ENCODE measurements around the gene SCNN1A.
A peak's percentile ranks its signal among the peaks of the same experiment; 100 is the strongest.

SCNN1A gene

DNA sequence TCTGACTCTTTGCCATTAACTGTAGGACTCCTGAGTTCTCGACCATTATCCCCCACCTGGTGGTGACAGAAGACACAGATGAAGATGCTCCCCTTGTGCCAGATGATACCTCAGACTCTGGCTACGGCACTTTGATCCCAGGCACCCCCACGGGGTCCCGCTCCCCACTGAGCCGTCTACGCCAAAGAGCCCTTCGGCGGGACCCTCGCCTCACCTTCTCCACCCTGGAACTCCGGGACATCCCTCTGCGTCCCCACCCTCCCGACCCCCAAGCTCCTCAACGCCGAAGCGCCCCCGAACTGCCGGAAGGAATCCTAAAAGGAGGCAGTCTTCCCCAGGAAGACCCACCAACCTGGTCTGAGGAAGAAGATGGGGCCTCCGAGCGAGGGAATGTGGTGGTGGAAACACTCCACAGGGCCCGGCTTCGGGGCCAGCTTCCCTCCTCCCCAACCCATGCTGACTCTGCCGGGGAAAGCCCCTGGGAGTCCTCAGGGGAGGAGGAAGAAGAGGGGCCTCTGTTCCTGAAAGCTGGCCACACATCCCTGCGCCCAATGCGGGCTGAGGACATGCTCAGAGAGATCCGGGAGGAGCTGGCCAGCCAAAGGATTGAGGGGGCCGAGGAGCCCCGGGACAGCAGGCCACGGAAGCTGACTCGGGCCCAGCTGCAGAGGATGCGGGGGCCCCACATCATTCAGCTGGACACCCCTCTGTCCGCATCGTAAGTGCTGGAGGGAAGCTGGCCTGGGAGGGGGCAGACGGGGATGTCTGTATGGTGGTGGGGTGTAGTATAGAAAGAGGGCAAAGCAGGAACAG, 47.9 kb downstream of the SCNN1A start:
- Mint-ChIP-seq H3K4me1 (peaks cover 48% of the 10 kb centered on the region), H3K27me3 (no peaks in the 10 kb centered on the region), H3K36me3 (ENCODE audit: insufficient read depth) (peaks cover 47% of the 10 kb centered on the region), H3K27ac (ENCODE audit: low read depth) (no peak overlapping the region), H3K4me3 (no peak overlapping the region), H3K9me3 (no peaks in the 10 kb centered on the region)
- ATAC-seq (replicated peaks; ENCODE audit: extremely low read depth, poor library complexity, severe bottlenecking) = no peak
- DNase-seq (ENCODE audit: low spot score in 2 of 2) = no peak

DNA sequence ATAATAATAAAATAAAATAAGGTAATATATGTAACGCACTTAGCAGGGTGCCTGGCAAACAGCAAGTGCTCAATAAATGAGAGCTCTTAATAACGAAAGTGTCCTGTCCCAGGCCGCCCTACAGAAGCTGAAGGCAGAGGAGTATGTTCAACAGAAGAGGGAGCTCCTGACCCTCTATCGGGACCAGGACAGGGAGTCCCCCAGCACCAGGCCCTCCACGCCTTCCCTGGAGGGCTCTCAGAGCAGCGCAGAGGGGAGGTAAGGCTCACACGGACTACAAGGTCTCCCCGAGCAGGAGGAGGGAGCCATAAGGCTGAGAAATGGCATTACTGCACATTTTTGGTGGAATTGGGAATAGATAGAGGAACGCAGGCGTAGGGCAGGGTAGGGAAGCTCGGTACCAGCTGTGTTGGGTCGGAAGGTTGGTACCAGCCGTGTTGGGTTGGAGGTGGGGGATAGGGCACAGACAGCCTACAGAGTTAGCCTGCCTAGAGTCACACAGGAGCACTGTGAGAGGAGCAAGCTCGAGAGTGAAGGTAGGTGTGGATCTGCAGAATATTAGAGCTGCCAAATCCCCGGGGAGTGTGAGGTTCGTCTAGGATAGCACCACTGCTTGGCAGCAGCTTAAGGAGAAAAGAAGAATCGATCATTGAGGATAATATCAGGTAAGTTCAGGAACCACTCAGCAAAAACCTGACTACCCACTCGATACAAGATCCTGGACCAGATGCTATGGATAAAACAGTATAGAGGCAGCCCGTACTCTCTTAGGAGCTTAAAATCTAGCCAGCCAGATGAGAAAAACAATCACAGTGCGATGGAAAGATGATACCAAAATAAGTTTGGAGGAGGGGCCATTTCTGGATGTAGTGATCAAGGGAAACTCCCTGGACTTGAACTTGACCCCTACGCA, 48.8 kb downstream of the SCNN1A start:
- no peak for ATAC-seq (replicated peaks; ENCODE audit: extremely low read depth, poor library complexity, severe bottlenecking)
- Mint-ChIP-seq H3K27me3 (no peaks in the 10 kb centered on the region), H3K9me3 (no peaks in the 10 kb centered on the region), H3K27ac (ENCODE audit: low read depth) (peak overlapping the region; percentile 84), H3K36me3 (ENCODE audit: insufficient read depth) (peaks cover 38% of the 10 kb centered on the region), H3K4me1 (peaks cover 50% of the 10 kb centered on the region), H3K4me3 (no peak overlapping the region)
- no peak for DNase-seq (ENCODE audit: low spot score in 2 of 2)

DNA sequence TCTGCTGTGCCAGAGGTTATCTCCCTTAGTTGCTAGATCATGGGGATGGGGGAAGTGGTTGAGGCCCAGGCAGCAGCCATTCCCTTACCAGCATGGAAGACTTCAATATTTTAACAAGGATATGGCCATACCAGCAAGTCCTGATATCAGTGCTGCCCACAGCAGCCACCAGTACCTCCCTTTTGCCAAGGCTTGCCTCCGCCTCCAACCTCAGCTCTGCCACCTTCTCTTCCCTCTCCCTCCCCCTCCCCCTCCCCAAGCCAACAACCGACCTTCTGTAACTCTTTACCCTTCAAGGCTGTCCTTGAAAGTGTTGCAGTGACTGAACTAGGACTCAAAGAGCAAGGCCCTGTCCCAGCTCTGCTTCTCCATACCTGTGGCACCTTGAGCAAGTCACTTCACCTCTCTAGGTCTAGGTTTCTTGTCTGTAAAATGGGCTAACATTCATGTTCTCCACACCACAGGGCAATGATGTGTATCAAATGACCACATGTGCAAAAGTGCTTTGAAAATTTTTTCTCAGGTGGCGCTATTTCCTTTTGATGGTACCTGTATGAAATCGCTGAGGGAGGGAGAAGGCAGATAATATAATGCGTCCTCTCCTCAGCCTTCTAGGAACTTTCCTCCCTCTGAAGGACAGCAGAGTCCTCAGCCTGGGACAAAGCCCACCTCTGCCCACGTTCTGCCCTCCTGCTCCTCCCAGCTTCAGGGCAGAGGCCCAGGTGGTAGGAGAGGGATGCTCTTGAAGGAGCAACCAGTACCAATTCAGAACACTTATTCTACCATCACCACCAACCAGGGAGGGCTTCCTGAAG, 50.2 kb downstream of the SCNN1A start:
- Mint-ChIP-seq H3K4me3 (peak overlapping the region; percentile 65), H3K27me3 (no peaks in the 10 kb centered on the region), H3K9me3 (no peaks in the 10 kb centered on the region), H3K27ac (ENCODE audit: low read depth) (peak overlapping the region; percentile 90), H3K36me3 (ENCODE audit: insufficient read depth) (peaks cover 26% of the 10 kb centered on the region), H3K4me1 (peaks cover 45% of the 10 kb centered on the region)
- no peak for DNase-seq (ENCODE audit: low spot score in 2 of 2)
- ATAC-seq (replicated peaks; ENCODE audit: extremely low read depth, poor library complexity, severe bottlenecking) = no peak

DNA sequence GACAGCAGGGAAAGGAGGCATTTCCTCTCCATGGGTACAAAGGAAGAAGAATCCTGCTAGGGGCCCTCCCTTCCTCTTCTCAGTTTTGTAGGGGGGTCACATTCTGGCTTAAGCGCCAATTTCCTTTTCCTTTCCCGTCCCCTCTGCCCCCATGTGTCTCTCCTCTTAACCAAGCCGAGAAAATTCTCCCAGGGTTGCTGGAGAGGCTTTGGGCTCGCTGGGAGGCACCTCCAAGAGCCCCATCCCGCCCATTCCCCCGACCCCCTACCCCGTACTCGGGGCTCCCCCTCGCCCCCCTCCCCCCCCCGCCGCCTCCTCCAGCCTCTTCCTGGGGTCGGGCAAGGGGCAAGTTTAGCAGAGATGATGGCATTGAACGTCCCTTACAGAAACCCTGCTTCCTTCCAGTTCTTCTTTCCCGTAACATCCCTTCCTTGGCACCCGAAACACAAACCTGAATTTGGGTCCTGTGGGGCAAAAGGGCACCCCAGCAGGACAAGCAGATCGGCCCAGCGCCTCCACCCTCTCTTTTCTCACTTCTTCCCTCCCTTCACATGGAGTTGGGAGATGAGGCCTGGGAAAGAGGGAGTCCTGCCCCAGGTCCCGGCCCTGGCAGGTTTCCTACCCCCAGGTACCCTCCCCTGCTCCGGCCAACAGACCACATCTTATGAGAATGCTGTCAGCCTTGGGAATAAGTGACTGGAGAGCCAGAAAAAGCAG, 51.2 kb downstream of the SCNN1A start:
- ATAC-seq (replicated peaks; ENCODE audit: extremely low read depth, poor library complexity, severe bottlenecking) (peak; percentile 16), DNase-seq (ENCODE audit: low spot score in 2 of 2) (no peak)
- peaks cover 51% of the 10 kb centered on the region for H3K4me1 Mint-ChIP-seq
- H3K36me3 Mint-ChIP-seq (ENCODE audit: insufficient read depth) = peaks cover 19% of the 10 kb centered on the region
- no peaks in the 10 kb centered on the region for H3K27me3 Mint-ChIP-seq
- peak overlapping the region; percentile 75 for H3K4me3 Mint-ChIP-seq
- H3K27ac Mint-ChIP-seq (ENCODE audit: low read depth) = peak overlapping the region; percentile 90
- no peaks in the 10 kb centered on the region for H3K9me3 Mint-ChIP-seq

DNA sequence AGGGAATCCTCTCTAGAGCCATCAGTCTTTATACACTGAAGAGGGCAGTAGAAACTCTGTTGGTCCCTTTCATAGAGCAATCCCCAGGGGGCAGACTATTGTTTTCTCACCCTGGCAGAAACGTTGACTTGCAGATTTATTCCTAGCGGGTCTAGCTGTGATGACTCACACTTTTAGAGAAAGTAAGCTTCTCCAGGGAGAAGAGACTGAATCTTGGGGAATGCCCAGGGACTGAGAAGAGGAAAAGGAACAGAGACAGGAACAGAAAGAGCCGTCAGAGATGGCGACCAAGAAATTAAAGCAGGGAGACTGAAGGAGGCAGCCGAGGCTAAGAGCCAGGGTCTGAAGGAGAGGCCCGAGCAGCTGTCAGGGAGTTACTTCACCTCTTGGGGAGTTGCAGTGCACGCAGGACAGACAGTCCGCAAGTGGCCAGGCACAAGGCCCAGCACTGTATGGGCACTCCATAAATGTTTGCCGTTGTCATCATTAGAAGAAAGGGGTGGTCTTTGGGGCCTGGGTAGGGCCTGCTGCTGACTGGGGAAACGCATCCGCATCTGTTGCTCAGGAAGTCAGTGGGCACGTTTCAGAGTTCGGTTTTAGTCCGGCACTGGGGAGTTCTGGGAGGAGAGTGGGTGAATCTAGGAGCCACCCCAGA, 51.9 kb downstream of the SCNN1A start:
- Mint-ChIP-seq H3K36me3 (ENCODE audit: insufficient read depth) (peaks cover 14% of the 10 kb centered on the region), H3K27ac (ENCODE audit: low read depth) (peak overlapping the region; percentile 90), H3K4me3 (peak overlapping the region; percentile 75), H3K4me1 (peaks cover 58% of the 10 kb centered on the region), H3K9me3 (no peaks in the 10 kb centered on the region), H3K27me3 (no peaks in the 10 kb centered on the region)
- peak; percentile 78 for ATAC-seq (replicated peaks; ENCODE audit: extremely low read depth, poor library complexity, severe bottlenecking)
- peak in 1 of 2 donors; percentile 33 for DNase-seq (ENCODE audit: low spot score in 2 of 2)

DNA sequence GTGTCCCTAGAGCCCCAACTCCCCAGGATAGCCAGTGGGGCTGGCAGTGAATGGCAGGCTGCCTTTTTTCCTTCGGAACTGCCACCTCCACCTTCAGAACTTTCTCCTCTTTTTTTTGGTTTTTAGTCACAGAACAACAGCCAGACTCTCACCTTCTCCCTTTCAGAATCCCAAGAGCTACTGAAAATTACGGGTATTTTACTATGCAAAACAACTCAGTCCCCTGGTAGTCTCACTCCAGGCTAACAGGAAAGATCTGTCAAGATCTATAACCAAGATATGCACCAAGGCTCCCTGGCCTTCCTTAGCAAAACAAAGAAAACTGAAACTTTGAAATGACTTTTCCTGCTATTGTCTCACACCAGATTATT, 52.4 kb downstream of the SCNN1A start:
- DNase-seq (ENCODE audit: low spot score in 2 of 2) = no peak
- peak overlapping the region; percentile 90 for H3K27ac Mint-ChIP-seq (ENCODE audit: low read depth)
- no peaks in the 10 kb centered on the region for H3K27me3 Mint-ChIP-seq
- peak overlapping the region; percentile 75 for H3K4me3 Mint-ChIP-seq
- no peak for ATAC-seq (replicated peaks; ENCODE audit: extremely low read depth, poor library complexity, severe bottlenecking)
- H3K9me3 Mint-ChIP-seq = no peaks in the 10 kb centered on the region
- H3K36me3 Mint-ChIP-seq (ENCODE audit: insufficient read depth) = peaks cover 9% of the 10 kb centered on the region
- H3K4me1 Mint-ChIP-seq = peaks cover 63% of the 10 kb centered on the region

DNA sequence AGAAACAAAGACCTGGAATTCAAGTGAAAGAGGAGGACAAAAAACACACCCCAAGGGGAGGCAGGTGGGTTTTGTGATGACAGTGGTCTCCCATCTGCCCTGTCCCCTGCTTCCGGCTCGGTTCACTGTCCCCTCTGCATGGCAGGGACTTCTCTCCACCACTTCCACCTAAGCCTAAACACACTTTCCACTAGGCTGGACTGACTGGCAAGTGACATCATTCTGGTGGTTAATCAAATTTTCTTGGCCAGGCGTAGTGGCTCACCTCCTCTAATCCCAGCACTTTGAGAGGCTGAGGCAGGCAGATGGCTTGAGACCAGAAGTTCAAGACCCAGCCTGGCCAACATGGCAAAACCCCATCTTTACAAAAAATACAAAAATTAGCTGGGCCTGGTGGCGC, 53.0 kb downstream of the SCNN1A start:
- DNase-seq (ENCODE audit: low spot score in 2 of 2) = no peak
- H3K9me3 Mint-ChIP-seq = no peaks in the 10 kb centered on the region
- H3K27me3 Mint-ChIP-seq = no peaks in the 10 kb centered on the region
- no peak for ATAC-seq (replicated peaks; ENCODE audit: extremely low read depth, poor library complexity, severe bottlenecking)
- peaks cover 67% of the 10 kb centered on the region for H3K4me1 Mint-ChIP-seq
- no peak overlapping the region for H3K27ac Mint-ChIP-seq (ENCODE audit: low read depth)
- H3K4me3 Mint-ChIP-seq = no peak overlapping the region
- H3K36me3 Mint-ChIP-seq (ENCODE audit: insufficient read depth) = peaks cover 7% of the 10 kb centered on the region

DNA sequence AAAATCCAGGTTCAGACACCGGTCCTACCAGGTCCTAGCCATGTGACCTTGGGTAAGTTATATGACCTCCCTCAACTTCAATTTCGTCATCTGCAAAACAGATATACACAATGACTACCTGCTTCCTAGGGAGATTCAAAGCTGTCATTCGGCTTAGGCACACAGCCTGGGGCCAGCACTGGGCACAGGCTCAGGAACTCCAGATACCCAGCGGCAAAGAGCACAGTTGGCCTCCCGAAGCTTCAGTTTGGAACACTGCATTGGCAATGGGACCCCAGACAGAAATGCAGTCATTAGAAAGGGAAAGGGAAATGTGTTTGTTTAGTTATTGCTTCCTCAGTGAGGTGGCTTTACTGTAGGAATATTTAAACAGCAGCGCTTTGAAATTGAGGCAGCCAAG, 53.5 kb downstream of the SCNN1A start:
- DNase-seq (ENCODE audit: low spot score in 2 of 2) (no peak), ATAC-seq (replicated peaks; ENCODE audit: extremely low read depth, poor library complexity, severe bottlenecking) (no peak)
- Mint-ChIP-seq H3K27ac (ENCODE audit: low read depth) (no peak overlapping the region), H3K27me3 (no peaks in the 10 kb centered on the region), H3K36me3 (ENCODE audit: insufficient read depth) (peaks cover 6% of the 10 kb centered on the region), H3K9me3 (no peaks in the 10 kb centered on the region), H3K4me3 (no peak overlapping the region), H3K4me1 (peaks cover 67% of the 10 kb centered on the region)

DNA sequence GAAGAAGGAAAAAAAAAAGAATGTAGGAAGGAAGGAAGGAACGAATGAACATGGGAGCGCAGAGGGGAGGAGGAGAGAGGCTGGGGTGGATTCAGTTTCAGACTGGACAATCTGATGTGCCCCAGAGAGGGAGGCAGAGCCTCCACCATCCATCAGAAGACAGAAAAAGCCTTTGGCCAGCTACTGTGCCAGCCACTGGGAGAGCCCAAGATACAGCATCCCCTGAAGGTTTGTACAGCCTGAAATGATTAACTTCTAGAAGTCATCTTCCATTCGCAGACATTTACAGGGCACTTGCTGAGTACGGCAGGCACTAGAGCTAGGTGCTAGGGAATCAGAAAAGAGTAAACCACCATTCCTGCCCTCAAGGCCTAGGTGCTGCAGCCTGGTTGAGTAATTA, 55.9 kb downstream of the SCNN1A start:
- Mint-ChIP-seq H3K9me3 (no peaks in the 10 kb centered on the region), H3K4me3 (no peak overlapping the region), H3K27me3 (no peaks in the 10 kb centered on the region), H3K36me3 (ENCODE audit: insufficient read depth) (peaks cover 1% of the 10 kb centered on the region), H3K4me1 (peaks cover 46% of the 10 kb centered on the region), H3K27ac (ENCODE audit: low read depth) (peak overlapping the region; percentile 3)
- ATAC-seq (replicated peaks; ENCODE audit: extremely low read depth, poor library complexity, severe bottlenecking) (no peak), DNase-seq (ENCODE audit: low spot score in 2 of 2) (no peak)

DNA sequence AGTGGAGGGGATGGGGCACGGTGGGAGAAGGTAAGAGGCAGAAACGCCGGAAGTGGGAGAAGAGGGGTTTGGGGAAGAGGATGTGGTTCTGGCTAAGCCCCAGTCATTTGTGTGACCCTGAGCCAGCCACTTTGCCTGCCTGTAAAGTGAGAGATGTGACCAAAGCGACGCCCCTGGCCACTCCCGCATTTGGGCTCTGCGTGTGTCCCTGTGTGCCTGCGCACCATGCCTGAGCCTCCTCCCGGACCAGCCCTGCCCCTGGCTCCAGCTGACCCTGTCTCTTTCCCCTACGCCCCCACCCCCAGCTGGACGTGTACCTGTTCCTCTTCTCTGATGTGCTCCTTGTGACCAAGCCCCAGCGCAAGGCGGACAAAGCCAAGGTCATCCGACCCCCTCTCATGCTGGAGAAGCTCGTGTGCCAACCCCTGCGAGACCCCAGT, 56.9 kb downstream of the SCNN1A start:
- peaks cover 36% of the 10 kb centered on the region for H3K4me1 Mint-ChIP-seq
- H3K36me3 Mint-ChIP-seq (ENCODE audit: insufficient read depth) = no peaks in the 10 kb centered on the region
- ATAC-seq (replicated peaks; ENCODE audit: extremely low read depth, poor library complexity, severe bottlenecking) = no peak
- peak overlapping the region; percentile 60 for H3K4me3 Mint-ChIP-seq
- no peak for DNase-seq (ENCODE audit: low spot score in 2 of 2)
- no peaks in the 10 kb centered on the region for H3K9me3 Mint-ChIP-seq
- peak overlapping the region; percentile 3 for H3K27ac Mint-ChIP-seq (ENCODE audit: low read depth)
- H3K27me3 Mint-ChIP-seq = no peaks in the 10 kb centered on the region

DNA sequence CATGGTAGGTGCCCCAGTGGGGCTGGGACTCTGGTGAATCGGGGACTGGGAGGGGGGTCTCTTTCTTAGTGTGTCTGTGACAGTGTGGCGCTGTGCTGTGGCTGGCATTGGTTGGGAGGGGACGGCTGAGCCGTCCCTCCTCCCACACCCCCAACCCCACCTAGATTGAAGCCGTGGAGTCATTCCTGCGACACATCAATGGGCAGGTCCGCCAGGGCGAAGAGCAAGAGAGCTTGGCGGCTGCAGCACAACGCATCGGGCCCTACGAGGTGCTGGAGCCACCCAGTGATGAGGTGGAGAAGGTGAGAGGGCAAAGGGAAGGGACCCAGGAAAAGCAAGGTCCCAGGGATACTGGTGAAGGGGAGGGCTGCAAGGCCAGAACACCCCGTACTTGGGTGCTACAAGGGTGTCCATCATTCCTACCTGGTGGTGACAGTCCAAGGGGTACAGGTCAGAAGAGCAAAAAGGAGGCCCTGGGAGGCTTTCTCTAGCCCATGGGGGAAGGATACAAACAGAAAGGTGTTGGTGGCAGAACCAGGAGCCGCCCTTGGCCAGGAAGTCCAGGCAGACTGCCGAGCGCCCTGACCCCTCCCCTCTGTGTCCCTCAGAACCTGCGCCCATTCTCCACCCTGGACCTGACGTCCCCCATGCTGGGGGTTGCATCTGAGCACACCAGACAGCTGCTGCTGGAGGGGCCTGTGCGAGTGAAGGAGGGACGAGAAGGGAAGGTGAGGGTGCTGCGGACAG, 57.5 kb downstream of the SCNN1A start:
- ATAC-seq (replicated peaks; ENCODE audit: extremely low read depth, poor library complexity, severe bottlenecking) (no peak), DNase-seq (ENCODE audit: low spot score in 2 of 2) (no peak)
- peak overlapping the region; percentile 60 for H3K4me3 Mint-ChIP-seq
- peaks cover 1% of the 10 kb centered on the region for H3K27me3 Mint-ChIP-seq
- no peaks in the 10 kb centered on the region for H3K9me3 Mint-ChIP-seq
- H3K4me1 Mint-ChIP-seq = peaks cover 30% of the 10 kb centered on the region
- H3K27ac Mint-ChIP-seq (ENCODE audit: low read depth) = peak overlapping the region; percentile 55
- H3K36me3 Mint-ChIP-seq (ENCODE audit: insufficient read depth) = no peaks in the 10 kb centered on the region
